Measurements from ENCODE around the gene ALDH8A1.

- no peak for TF ChIP-seq CTCF (IDR thresholded peaks at IDR 0.05)
- TF ChIP-seq POLR2A (IDR thresholded peaks at IDR 0.05), result no peak
- TF ChIP-seq EP300 (IDR thresholded peaks at IDR 0.05), result no peak
- no peak for TF ChIP-seq POLR2AphosphoS5 (IDR thresholded peaks at IDR 0.05)
Observed at GRCh38 chr6:134950482-134950881, 581 bp upstream of the ALDH8A1 start.

All from stomach (tissue), 4 donors.